OCI-LY7 (cell line): ENCODE results near the gene IFNG. TPM values are rescaled to one million over a fixed set of nuclear protein-coding genes. Genes with fewer than 3 reads are reported as not detected.

Experiments
- BruUV-seq: library from RNA; stranded (reverse); fragments of 400-500 nt; replicated peaks from 2 replicates; lab custom pipeline; 2021; lab: Mats Ljungman, UMichigan
- CTCF ChIA-PET: fragments of 300-600 bp; sonication (Branson Sonifier 250); formaldehyde crosslinking; loops from one replicate; lab custom pipeline; 2022; ENCODE audit warnings: antibody characterized with exemption; ENCODE audit not compliant: unreplicated experiment; lab: Charles Lee
- POLR2A ChIA-PET: fragments of 300-600 bp; sonication (Branson Sonifier 250); formaldehyde crosslinking; loops from one replicate; lab custom pipeline; 2022; ENCODE audit warnings: antibody characterized with exemption; lab: Charles Lee
- DNase-seq: peaks from one replicate; pipeline ENCODE4 v3.0.0-alpha.2; 2015; ENCODE audit warnings: low spot score
- H2AFZ ChIP-seq: fragments of 200-600 bp; sonication (generic), shearing (Covaris generic); 2 replicates; pipeline ENCODE4 v1.6.1; 2014; ENCODE audit warnings: mild to moderate bottlenecking, antibody characterized with exemption, low read length, moderate library complexity
- H3K27ac ChIP-seq: fragments of 200-600 bp; sonication (generic); 2 replicates; pipeline ENCODE4 v1.5.1; 2014; ENCODE audit warnings: mixed run types, low read depth, mild to moderate bottlenecking, moderate library complexity, low read length, inconsistent platforms; ENCODE audit not compliant: poor library complexity, severe bottlenecking
- H3K36me3 ChIP-seq: fragments of 200-600 bp; sonication (generic); 2 replicates; pipeline ENCODE4 v1.6.1; 2014; ENCODE audit warnings: mild to moderate bottlenecking, antibody characterized with exemption, low read length, moderate library complexity, mixed read lengths; ENCODE audit not compliant: insufficient read depth
- H3K4me1 ChIP-seq: fragments of 200-600 bp; sonication (generic); 2 replicates; pipeline ENCODE4 v1.5.1; 2014; ENCODE audit warnings: mild to moderate bottlenecking, low read length; ENCODE audit not compliant: insufficient read depth, poor library complexity, severe bottlenecking
- H3K4me2 ChIP-seq: fragments of 200-600 bp; sonication (generic); 2 replicates; pipeline ENCODE4 v1.6.1; 2014; ENCODE audit warnings: mild to moderate bottlenecking, low read length
- H3K4me3 ChIP-seq: fragments of 200-600 bp; sonication (generic); 2 replicates; pipeline ENCODE4 v1.5.1; 2014; ENCODE audit warnings: mild to moderate bottlenecking, low read depth, low read length; ENCODE audit not compliant: poor library complexity, severe bottlenecking
- H3K79me2 ChIP-seq: fragments of 200-600 bp; sonication (generic); 2 replicates; pipeline ENCODE4 v1.6.1; 2016; ENCODE audit warnings: low read depth, mild to moderate bottlenecking, low read length, moderate library complexity, mixed read lengths; ENCODE audit not compliant: insufficient read depth
- H3K9me2 ChIP-seq: fragments of 200-600 bp; sonication (generic); 2 replicates; pipeline ENCODE4 v1.6.1; 2016; ENCODE audit warnings: mild to moderate bottlenecking, low read length, mixed read lengths; ENCODE audit not compliant: insufficient read depth
- H3K9me3 ChIP-seq: fragments of 200-600 bp; sonication (generic); 2 replicates; pipeline ENCODE4 v1.6.1; 2014; ENCODE audit warnings: mild to moderate bottlenecking, mixed run types, low read length, mixed read lengths
- H4K20me1 ChIP-seq: fragments of 200-600 bp; sonication (generic); 2 replicates; pipeline ENCODE4 v1.6.1; 2014; ENCODE audit warnings: mild to moderate bottlenecking, antibody characterized with exemption, low read length, moderate library complexity, mixed read lengths; ENCODE audit not compliant: insufficient read depth
- CTCF ChIP-seq: fragments of 200-600 bp; sonication (generic); conservative IDR thresholded peaks from 2 replicates; pipeline ENCODE4 v1.5.1; 2014; ENCODE audit warnings: mild to moderate bottlenecking, antibody characterized with exemption, low read length, moderate library complexity, mixed read lengths
- EZH2phosphoT487 ChIP-seq: fragments of 200-600 bp; sonication (generic); IDR thresholded peaks from 2 replicates; pipeline ENCODE4 v1.6.1; 2018; ENCODE audit warnings: low read depth, borderline replicate concordance, mild to moderate bottlenecking, mixed run types, antibody characterized with exemption, low read length, moderate library complexity, mixed read lengths
- intact Hi-C: fragments of 100-400 bp; cut with micrococcal nuclease; formaldehyde crosslinking; loops from one replicate; pipeline ENCODE4 v1.10.0; 2022; ENCODE audit not compliant: unreplicated experiment
- total RNA-seq, 2 experiments: library from RNA; depleted of rRNA in 1 of 2; stranded (reverse); fragments of >200 nt in 1 of 2; shearing (Covaris generic) in 1 of 2; gene quantifications; 2 replicates each; pipeline ENCODE4 v1.2.3, GENCODE V29; 2014 to 2022

The IFNG gene
- total RNA-seq, 2 experiments from 2014 or later: not detected

- intact Hi-C loops: no loop called here
- Histone ChIP-seq H3K4me3 (peak overlapping the region; percentile 12), H3K9me2 (no peaks in the 10 kb centered on the region), H3K4me1 (peaks cover 22% of the 10 kb centered on the region), H3K9me3 (no peaks in the 10 kb centered on the region), H2AFZ (peak overlapping the region; percentile 49; the same call in 1 of the 2 replicates), H3K36me3 (no peaks in the 10 kb centered on the region), H3K27ac (peak overlapping the region; percentile 36), H3K79me2 (no peaks in the 10 kb centered on the region), H3K4me2 (peak overlapping the region; percentile 54), H4K20me1 (no peaks in the 10 kb centered on the region)
- BruUV-seq: no TSS peak
- DNase-seq: peak; percentile 50
- TF ChIP-seq CTCF: no peak
- no peak for TF ChIP-seq EZH2phosphoT487
- CTCF ChIA-PET: no interaction called here
- POLR2A ChIA-PET: no interaction called here
These were observed 4.1 kb upstream of the IFNG start for GRCh38 chr12:68163560-68164081.

GRCh38 chr12:68162374-68162773, 2.8 kb upstream of the IFNG start:
- Histone ChIP-seq H3K79me2 (no peaks in the 10 kb centered on the region), H3K4me2 (peak overlapping the region; percentile 54), H3K4me1 (peaks cover 32% of the 10 kb centered on the region), H3K9me3 (no peaks in the 10 kb centered on the region), H4K20me1 (no peaks in the 10 kb centered on the region), H3K9me2 (no peaks in the 10 kb centered on the region), H3K36me3 (no peaks in the 10 kb centered on the region), H2AFZ (no peak overlapping the region), H3K4me3 (no peak overlapping the region), H3K27ac (no peak overlapping the region)
- ChIA-PET POLR2A (interaction anchor here (0.6 kb wide), 1 partner anchor 178 kb away, joined by 3 read pairs; no protein-coding TSS in a partner anchor), CTCF (no interaction called here)
- TF ChIP-seq CTCF: no peak
- no peak for TF ChIP-seq EZH2phosphoT487
- BruUV-seq: no TSS peak
- intact Hi-C loops: no loop called here
- no peak for DNase-seq

- TF ChIP-seq EZH2phosphoT487 (no peak), CTCF (peak; percentile 90)
- intact Hi-C loops: no loop called here
- Histone ChIP-seq H3K9me2 (no peaks in the 10 kb centered on the region), H3K4me1 (peaks cover 26% of the 10 kb centered on the region), H3K9me3 (no peaks in the 10 kb centered on the region), H4K20me1 (no peaks in the 10 kb centered on the region), H3K36me3 (no peaks in the 10 kb centered on the region), H3K79me2 (no peaks in the 10 kb centered on the region), H2AFZ (no peak overlapping the region), H3K4me3 (no peak overlapping the region), H3K4me2 (no peak overlapping the region), H3K27ac (no peak overlapping the region)
- ChIA-PET CTCF (interaction anchor here (0.6 kb wide), 1 partner anchor 14 kb away, joined by 3 read pairs; no protein-coding TSS in a partner anchor), POLR2A (interaction anchor here (0.7 to 1.5 kb wide), 3 partner anchors 11 to 22 kb away, joined by 3 to 5 read pairs (median 4); no protein-coding TSS in a partner anchor)
- BruUV-seq: no TSS peak
- DNase-seq: peak; percentile 54
These were observed 1.1 kb downstream of the IFNG start for GRCh38 chr12:68158432-68158831.
